NCI-H345 treated with DMSO at 0.1 percent for 48 hours (cell line): Measurements from ENCODE around the gene FANCF.

Experiments
- DNase-seq: peaks from one replicate; lab custom pipeline; 2025; ENCODE audit not compliant: unreplicated experiment; lab: John Stamatoyannopoulos, UW

The FANCF gene

GRCh38 chr11:22626573-22627239 lies 1.1 kb upstream of the FANCF start:
- DNase-seq, result no peak

- peak; percentile 53 for DNase-seq
Observed at GRCh38 chr11:22624742-22625447, 728 bp downstream of the FANCF start.

GRCh38 chr11:22617868-22618267 lies 7.8 kb downstream of the FANCF start:
- DNase-seq, result no peak

GRCh38 chr11:22603933-22604332 lies 21.7 kb downstream of the FANCF start:
- DNase-seq, result no peak

- DNase-seq, result no peak
Observed at GRCh38 chr11:22602504-22602903, 23.1 kb downstream of the FANCF start.

- DNase-seq, result no peak
Observed at GRCh38 chr11:22599458-22599857, 26.2 kb downstream of the FANCF start.

GRCh38 chr11:22597062-22597461 lies 28.6 kb downstream of the FANCF start:
- no peak for DNase-seq

GRCh38 chr11:22584976-22585375 lies 40.6 kb downstream of the FANCF start:
- no peak for DNase-seq

- DNase-seq, result no peak
Observed at GRCh38 chr11:22583963-22584492, 41.6 kb downstream of the FANCF start.

GRCh38 chr11:22582151-22582410 lies 43.5 kb downstream of the FANCF start:
- no peak for DNase-seq

- no peak for DNase-seq
Observed at GRCh38 chr11:22581354-22582150, 44.1 kb downstream of the FANCF start.

- DNase-seq, result no peak
Observed at GRCh38 chr11:22577854-22578253, 47.8 kb downstream of the FANCF start.
